ENCODE results near the gene CSPG4. TPM values are rescaled to one million over a fixed set of nuclear protein-coding genes. Genes with fewer than 3 reads are reported as not detected.
"Not testable (repeated sequence)": the region's sequence is repeated elsewhere in the genome, so short reads cannot be mapped to it uniquely, and the experiment has no call there.

Gene CSPG4
- polyA plus RNA-seq, 1 donor (not counting 4 experiments of a cell fraction or from before 2014, with no cell fraction given) = 0.67 TPM

- peaks cover 3% of the 10 kb centered on the region for H3K4me1 ChIP-seq (ENCODE audit: control insufficient read depth, extremely low read depth, insufficient read depth, low read length)
- no peaks in the 10 kb centered on the region for H3K9me1 ChIP-seq (ENCODE audit: control insufficient read depth, extremely low read depth, insufficient read depth, low read length)
- H3K9me3 ChIP-seq (ENCODE audit: control insufficient read depth, low read depth, low read length) = no peaks in the 10 kb centered on the region
- no peak overlapping the region for H3K4me3 ChIP-seq (ENCODE audit: control insufficient read depth in 2 of 3, extremely low read depth in 1 of 3, insufficient read depth in 2 of 3, low read depth in 1 of 3, low read length in 3 of 3)
- H2AFZ ChIP-seq (ENCODE audit: control insufficient read depth, low read length) = no peak overlapping the region
- dilution Hi-C loops (cut with MboI; ENCODE audit: extremely low pct_ligation_motif_present, low sequenced_read_pairs) = no loop called here
- no peaks in the 10 kb centered on the region for H3K79me2 ChIP-seq (ENCODE audit: control insufficient read depth, insufficient read depth, low read length)
- FAIRE-seq (no peak), DNase-seq (ENCODE audit: low read depth, low spot score) (no peak)
- H3K9ac ChIP-seq (ENCODE audit: control insufficient read depth, extremely low read depth, insufficient read depth, low read length) = no peak overlapping the region
- H4K20me1 ChIP-seq (ENCODE audit: control insufficient read depth, extremely low read depth, insufficient read depth, low read length) = no peaks in the 10 kb centered on the region
- TF ChIP-seq EZH2 (IDR thresholded peaks at IDR 0.05; ENCODE audit: low read length) (no peak), CTCF (optimal IDR thresholded peaks at IDR 0.05 in 1 of 3, IDR thresholded peaks at IDR 0.05 in 1 of 3, conservative IDR thresholded peaks at IDR 0.05 in 1 of 3; ENCODE audit: extremely low read depth in 1 of 3, insufficient read depth in 2 of 3, low read length in 3 of 3) (no peak)
- no peaks in the 10 kb centered on the region for H3K27me3 ChIP-seq (ENCODE audit: control insufficient read depth, extremely low read depth, insufficient read depth, low read length)
- H3K36me3 ChIP-seq (ENCODE audit: control insufficient read depth in 2 of 2, extremely low read depth in 1 of 2, insufficient read depth in 2 of 2, low read length in 2 of 2) = no peaks in the 10 kb centered on the region
- no peak overlapping the region for H3K27ac ChIP-seq (ENCODE audit: control insufficient read depth, insufficient read depth, low read length)
- H3K4me2 ChIP-seq (ENCODE audit: control insufficient read depth, extremely low read depth, insufficient read depth, low read depth, low read length) = no peak overlapping the region
Measured at GRCh38 chr15:75745305-75745704, 32.7 kb upstream of the CSPG4 start.

- DNase-seq (ENCODE audit: low read depth, low spot score); H3K79me2 ChIP-seq (ENCODE audit: control insufficient read depth, insufficient read depth, low read length); H3K9ac ChIP-seq (ENCODE audit: control insufficient read depth, extremely low read depth, insufficient read depth, low read length); dilution Hi-C loops (cut with MboI; ENCODE audit: extremely low pct_ligation_motif_present, low sequenced_read_pairs); H3K4me3 ChIP-seq (ENCODE audit: control insufficient read depth in 2 of 3, extremely low read depth in 1 of 3, insufficient read depth in 2 of 3, low read depth in 1 of 3, low read length in 3 of 3); H4K20me1 ChIP-seq (ENCODE audit: control insufficient read depth, extremely low read depth, insufficient read depth, low read length); FAIRE-seq; H3K27ac ChIP-seq (ENCODE audit: control insufficient read depth, insufficient read depth, low read length); H3K27me3 ChIP-seq (ENCODE audit: control insufficient read depth, extremely low read depth, insufficient read depth, low read length); H3K9me1 ChIP-seq (ENCODE audit: control insufficient read depth, extremely low read depth, insufficient read depth, low read length); H3K9me3 ChIP-seq (ENCODE audit: control insufficient read depth, low read depth, low read length); H2AFZ ChIP-seq (ENCODE audit: control insufficient read depth, low read length); H3K36me3 ChIP-seq (ENCODE audit: control insufficient read depth in 2 of 2, extremely low read depth in 1 of 2, insufficient read depth in 2 of 2, low read length in 2 of 2); H3K4me1 ChIP-seq (ENCODE audit: control insufficient read depth, extremely low read depth, insufficient read depth, low read length); H3K4me2 ChIP-seq (ENCODE audit: control insufficient read depth, extremely low read depth, insufficient read depth, low read depth, low read length): not testable (repeated sequence)
Measured at GRCh38 chr15:75742346-75742745, 29.7 kb upstream of the CSPG4 start.

GRCh38 chr15:75739791-75740190, 27.1 kb upstream of the CSPG4 start:
- H3K27me3 ChIP-seq (ENCODE audit: control insufficient read depth, extremely low read depth, insufficient read depth, low read length) = no peaks in the 10 kb centered on the region
- DNase-seq (ENCODE audit: low read depth, low spot score) = no peak
- H3K36me3 ChIP-seq (ENCODE audit: control insufficient read depth in 2 of 2, extremely low read depth in 1 of 2, insufficient read depth in 2 of 2, low read length in 2 of 2) = no peaks in the 10 kb centered on the region
- dilution Hi-C loops (cut with MboI; ENCODE audit: extremely low pct_ligation_motif_present, low sequenced_read_pairs) = no loop called here
- H3K4me3 ChIP-seq (ENCODE audit: control insufficient read depth in 2 of 3, extremely low read depth in 1 of 3, insufficient read depth in 2 of 3, low read depth in 1 of 3, low read length in 3 of 3) = no peak overlapping the region
- peaks cover 3% of the 10 kb centered on the region for H3K4me1 ChIP-seq (ENCODE audit: control insufficient read depth, extremely low read depth, insufficient read depth, low read length)
- no peak overlapping the region for H3K4me2 ChIP-seq (ENCODE audit: control insufficient read depth, extremely low read depth, insufficient read depth, low read depth, low read length)
- H3K9ac ChIP-seq (ENCODE audit: control insufficient read depth, extremely low read depth, insufficient read depth, low read length) = no peak overlapping the region
- TF ChIP-seq CTCF (optimal IDR thresholded peaks at IDR 0.05 in 1 of 3, IDR thresholded peaks at IDR 0.05 in 1 of 3, conservative IDR thresholded peaks at IDR 0.05 in 1 of 3; ENCODE audit: extremely low read depth in 1 of 3, insufficient read depth in 2 of 3, low read length in 3 of 3) = no peak
- no peak for TF ChIP-seq EZH2 (IDR thresholded peaks at IDR 0.05; ENCODE audit: low read length)
- H3K9me3 ChIP-seq (ENCODE audit: control insufficient read depth, low read depth, low read length) = no peaks in the 10 kb centered on the region
- H2AFZ ChIP-seq (ENCODE audit: control insufficient read depth, low read length) = no peak overlapping the region
- H3K27ac ChIP-seq (ENCODE audit: control insufficient read depth, insufficient read depth, low read length) = no peak overlapping the region
- H4K20me1 ChIP-seq (ENCODE audit: control insufficient read depth, extremely low read depth, insufficient read depth, low read length) = no peaks in the 10 kb centered on the region
- H3K79me2 ChIP-seq (ENCODE audit: control insufficient read depth, insufficient read depth, low read length) = no peaks in the 10 kb centered on the region
- H3K9me1 ChIP-seq (ENCODE audit: control insufficient read depth, extremely low read depth, insufficient read depth, low read length) = no peaks in the 10 kb centered on the region
- FAIRE-seq = no peak
